Heart left ventricle (tissue), 16 donors: ENCODE measurements around the gene ZNF862. TPM values are rescaled to one million over a fixed set of nuclear protein-coding genes. Genes with fewer than 3 reads are reported as not detected.
A peak's percentile ranks its signal among the peaks of the same experiment; 100 is the strongest.
"Not testable (repeated sequence)": the region's sequence is repeated elsewhere in the genome, so short reads cannot be mapped to it uniquely, and the experiment has no call there.

Source experiments
- ATAC-seq, 4 donors: fragments of 200-7000 bp; cut with Tn5 transposase; one replicate each; pipeline ENCODE4 v1.9.1; 2020 to 2022; ENCODE audit warnings: moderate library complexity in 4 of 4, mild to moderate bottlenecking in 3 of 4, moderate number of reproducible peaks in 1 of 4
- DNase-seq, 5 donors: peaks; one replicate each; pipeline ENCODE4 v3.0.0-alpha.2; 2020
- H3K27ac ChIP-seq, 12 donors: fragments of 200-600 bp; sonication (generic) in 4 of 12; one replicate each; pipeline versions ENCODE4 v1.5.0 to v1.8.0; 2016 to 2022; ENCODE audit warnings: mild to moderate bottlenecking in 2 of 12
- H3K27me3 ChIP-seq, 9 donors: fragments of 200-600 bp; sonication (generic) in 2 of 9; one replicate each; pipeline versions ENCODE4 v1.5.1 to v1.8.0; 2016 to 2022; ENCODE audit warnings: mild to moderate bottlenecking in 3 of 9
- H3K36me3 ChIP-seq, 9 donors: fragments of 200-600 bp; sonication (generic) in 2 of 9; one replicate each; pipeline versions ENCODE4 v1.5.0 to v1.8.0; 2018 to 2022; ENCODE audit warnings: mild to moderate bottlenecking in 2 of 9
- H3K4me1 ChIP-seq, 12 donors: fragments of 200-600 bp; sonication (generic) in 4 of 12; one replicate each; pipeline versions ENCODE4 v1.5.0 to v1.8.0; 2016 to 2022; ENCODE audit warnings: mild to moderate bottlenecking in 3 of 12
- H3K4me3 ChIP-seq, 12 donors: fragments of 200-600 bp; sonication (generic) in 4 of 12; one replicate each; pipeline versions ENCODE4 v1.5.0 to v1.8.0; 2017 to 2022; ENCODE audit warnings: mild to moderate bottlenecking in 9 of 12, moderate library complexity in 4 of 12
- H3K9me3 ChIP-seq, 12 donors: fragments of 200-600 bp; sonication (generic) in 4 of 12; one replicate each; pipeline versions ENCODE4 v1.5.0 to v1.8.0; 2016 to 2022; ENCODE audit warnings: mild to moderate bottlenecking in 1 of 12
- WGBS, 4 donors: extraction: QIAGEN DNeasy Blood & Tissue Kit in 2 of 4; methylation state at CpG; one replicate each; pipeline versions ENCODE4 v1.1.5 to v1.1.7; 2013 to 2018; 5-methylcytosine and 5-hydroxymethylcytosine counted together
- intact Hi-C, 10 donors: fragments of 100-400 bp; cut with DNase I; formaldehyde crosslinking; loops; one replicate each; pipeline versions ENCODE4 v1.11.1 to v1.14.2; 2022
- polyA plus RNA-seq, 2 donors: library from polyadenylated mRNA; stranded (reverse); fragments of 200-250 nt; gene quantifications; one replicate each; pipeline ENCODE4 v1.2.3, GENCODE V29; 2013
- total RNA-seq, 9 donors: library from RNA; depleted of rRNA in 2 of 9; stranded (reverse); fragments of >200 nt in 2 of 9; fragmentation: NEBNext Ultra II Directional in 3 of 9; extraction: Animal tissue kit (Norgen Biotek cat#: 25700) in 3 of 9; gene quantifications; one replicate each; pipeline versions ENCODE4 v1.1.0 to v1.2.4, GENCODE V29; 2016 to 2023
- donor health status: ischemic (EF 13 %, LVEDD 7.1; RV severe dilation, severe dysfunction).
- donor health status: healthy with polysubstance abuse.
- donor health status: DM: no; HTN: yes; CAD: no.
- donor health status: DM: no; HTN: no; CAD: no.
- donor health status: ischemic (EF 25% LVEDD 6.9; RV normal size, moderate dysfunction).
- donor health status: ischemic (EF 25% LVEDD 5.7; RV mildly dilated, moderate dysfunction).
- donor health status: healthy.
- donor health status: DM: yes; HTN: yes; CAD: no.
- donor health status: ischemic (EF 35%, LVEDD 5.7; RV mildly dilated, moderate dysfunction).
- donor health status: nonischemic (EF 11% LVEDD 7.7; RV severe dilation, severe dysfunction).
- donor health status: DM: yes; HTN: yes; CAD: no.
- donor health status: PGD.
- donor health status: ischemic (EF 29% LVEDD 5.4; RV normal size, mild dysfunction).
- donor health status: nonischemic (EF 23%, LVEDD 6.1; RV moderate dilation, normal function).

Gene ZNF862
- total and polyA plus RNA-seq, 11 donors, result 6.9 to 18.1 (median 9.1) TPM

- ATAC-seq, H3K4me3 ChIP-seq, H3K27me3 ChIP-seq, H3K36me3 ChIP-seq, H3K9me3 ChIP-seq, H3K4me1 ChIP-seq, intact Hi-C loops, H3K27ac ChIP-seq, DNase-seq: not testable (repeated sequence)
- WGBS, 4 donors, result 71 to 87% (median 75%) methylated on average over 4 of the region's 6 CpGs
These were observed 69.7 kb downstream of the ZNF862 start for GRCh38 chr7:149907776-149908376.

GRCh38 chr7:149910219-149910618, 72.0 kb downstream of the ZNF862 start:
- H3K9me3 ChIP-seq, H3K27ac ChIP-seq, H3K36me3 ChIP-seq, H3K4me1 ChIP-seq, H3K27me3 ChIP-seq, H3K4me3 ChIP-seq, DNase-seq, intact Hi-C loops: not testable (repeated sequence)
- peak in 1 of 4 donors; percentile 20 for ATAC-seq
- 68 to 76% (median 73%) methylated on average over 7 to 8 of the region's 9 CpGs for WGBS, 4 donors

- H3K4me1 ChIP-seq, H3K36me3 ChIP-seq, H3K9me3 ChIP-seq, intact Hi-C loops, DNase-seq, H3K27me3 ChIP-seq, H3K27ac ChIP-seq, H3K4me3 ChIP-seq: not testable (repeated sequence)
- peak in 1 of 4 donors; percentile 26 for ATAC-seq
- WGBS, 4 donors, result 33 to 78% (median 65%) methylated on average over 1 to 2 of the region's 4 CpGs
These were observed 74.0 kb downstream of the ZNF862 start for GRCh38 chr7:149912126-149912525.

Other genes with a start within 250 kb of the ZNF862 start
- 1 to 10 TPM; 2.6 to 9.5 (median 5.1) TPM for gene ZNF467, start 64.8 kb upstream of the ZNF862 start, total RNA-seq
- gene ZNF467, start 64.8 kb upstream of the ZNF862 start, polyA plus RNA-seq, result 1 to 10 TPM; 3.6 to 4.7 TPM
- 100 to 1,000 TPM in 4 of 9 donors, 10 to 100 TPM in 5; 55.4 to 137 (median 92.3) TPM for gene ATP6V0E2, start 35.6 kb downstream of the ZNF862 start, total RNA-seq
- 10 to 100 TPM; 39.0 to 80.9 TPM for gene ATP6V0E2, start 35.6 kb downstream of the ZNF862 start, polyA plus RNA-seq